GM23248 (cell line): ENCODE measurements around the gene NEGR1.

ENCODE experiments used
- EZH2 ChIP-seq: fragments of 200-600 bp; sonication (generic); IDR thresholded peaks from 2 replicates; pipeline ENCODE4 v1.6.1; 2018; ENCODE audit warnings: antibody characterized with exemption, mild to moderate bottlenecking; ENCODE audit not compliant: insufficient read depth, poor library complexity, severe bottlenecking
- EZH2phosphoT487 ChIP-seq: fragments of 200-600 bp; sonication (generic); IDR thresholded peaks from 2 replicates; pipeline ENCODE4 v1.6.1; 2018; ENCODE audit warnings: antibody characterized with exemption, moderate library complexity, mild to moderate bottlenecking, low read depth; ENCODE audit not compliant: insufficient read depth

DNA sequence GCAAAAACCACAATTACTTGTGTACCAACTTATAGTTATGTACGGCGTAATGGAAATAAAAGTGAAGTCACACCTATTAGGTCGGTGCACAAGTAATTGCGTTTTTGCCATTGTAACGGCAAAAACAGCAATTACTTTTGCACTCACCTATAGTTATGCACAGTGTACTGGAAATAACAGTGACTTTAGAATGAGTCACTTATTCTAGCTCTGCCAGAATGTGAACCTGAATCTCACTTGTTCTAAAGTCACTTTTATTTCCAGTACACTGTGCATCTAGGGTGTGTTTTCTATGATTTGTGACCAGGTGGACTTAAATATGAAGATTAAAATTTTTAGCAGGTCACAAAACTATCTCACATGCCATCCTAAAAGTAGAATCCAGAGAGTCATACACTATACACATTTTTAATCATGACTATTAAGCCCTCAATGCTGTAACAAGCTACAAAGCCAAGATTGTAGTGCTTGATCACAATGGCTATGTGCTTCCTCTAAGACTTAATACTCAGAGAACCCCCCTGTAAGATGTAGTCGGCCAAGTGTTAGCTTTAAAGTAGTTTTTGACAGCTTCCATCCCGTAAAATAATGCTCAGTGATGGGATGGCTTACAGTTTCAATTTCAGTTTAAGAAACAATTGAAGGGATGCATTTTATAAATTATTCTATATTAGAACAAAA lies 218.8 kb downstream of the NEGR1 start:
- TF ChIP-seq EZH2phosphoT487 = no peak
- no peak for TF ChIP-seq EZH2
